Measurements from ENCODE around the gene OCA2. TPM values are rescaled to one million over a fixed set of nuclear protein-coding genes. Genes with fewer than 3 reads are reported as not detected.

OCA2 gene
- polyA plus RNA-seq, 1 experiment, result not detected

GRCh38 chr15:28001641-28002040 is 97.5 kb downstream of the OCA2 start:
- no peaks in the 10 kb centered on the region for H3K27me3 ChIP-seq (ENCODE audit: control insufficient read depth, insufficient read depth, low read length)
- ChIA-PET CTCF (no interaction called here), POLR2A (no interaction called here)
- TF ChIP-seq, protein P1, sequence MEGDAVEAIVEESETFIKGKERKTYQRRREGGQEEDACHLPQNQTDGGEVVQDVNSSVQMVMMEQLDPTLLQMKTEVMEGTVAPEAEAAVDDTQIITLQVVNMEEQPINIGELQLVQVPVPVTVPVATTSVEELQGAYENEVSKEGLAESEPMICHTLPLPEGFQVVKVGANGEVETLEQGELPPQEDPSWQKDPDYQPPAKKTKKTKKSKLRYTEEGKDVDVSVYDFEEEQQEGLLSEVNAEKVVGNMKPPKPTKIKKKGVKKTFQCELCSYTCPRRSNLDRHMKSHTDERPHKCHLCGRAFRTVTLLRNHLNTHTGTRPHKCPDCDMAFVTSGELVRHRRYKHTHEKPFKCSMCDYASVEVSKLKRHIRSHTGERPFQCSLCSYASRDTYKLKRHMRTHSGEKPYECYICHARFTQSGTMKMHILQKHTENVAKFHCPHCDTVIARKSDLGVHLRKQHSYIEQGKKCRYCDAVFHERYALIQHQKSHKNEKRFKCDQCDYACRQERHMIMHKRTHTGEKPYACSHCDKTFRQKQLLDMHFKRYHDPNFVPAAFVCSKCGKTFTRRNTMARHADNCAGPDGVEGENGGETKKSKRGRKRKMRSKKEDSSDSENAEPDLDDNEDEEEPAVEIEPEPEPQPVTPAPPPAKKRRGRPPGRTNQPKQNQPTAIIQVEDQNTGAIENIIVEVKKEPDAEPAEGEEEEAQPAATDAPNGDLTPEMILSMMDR (IDR thresholded peaks at IDR 0.05; ENCODE audit: low read depth, low read length), result no peak
- no peak overlapping the region for H3K4me3 ChIP-seq (ENCODE audit: low read depth, low read length)
- H3K9me3 ChIP-seq (ENCODE audit: control insufficient read depth, insufficient read depth, low read length), result peaks cover 34% of the 10 kb centered on the region
- DNase-seq (ENCODE audit: low read depth, low spot score), result no peak
- H3K27ac ChIP-seq (ENCODE audit: low read depth, low read length), result no peak overlapping the region

DNA sequence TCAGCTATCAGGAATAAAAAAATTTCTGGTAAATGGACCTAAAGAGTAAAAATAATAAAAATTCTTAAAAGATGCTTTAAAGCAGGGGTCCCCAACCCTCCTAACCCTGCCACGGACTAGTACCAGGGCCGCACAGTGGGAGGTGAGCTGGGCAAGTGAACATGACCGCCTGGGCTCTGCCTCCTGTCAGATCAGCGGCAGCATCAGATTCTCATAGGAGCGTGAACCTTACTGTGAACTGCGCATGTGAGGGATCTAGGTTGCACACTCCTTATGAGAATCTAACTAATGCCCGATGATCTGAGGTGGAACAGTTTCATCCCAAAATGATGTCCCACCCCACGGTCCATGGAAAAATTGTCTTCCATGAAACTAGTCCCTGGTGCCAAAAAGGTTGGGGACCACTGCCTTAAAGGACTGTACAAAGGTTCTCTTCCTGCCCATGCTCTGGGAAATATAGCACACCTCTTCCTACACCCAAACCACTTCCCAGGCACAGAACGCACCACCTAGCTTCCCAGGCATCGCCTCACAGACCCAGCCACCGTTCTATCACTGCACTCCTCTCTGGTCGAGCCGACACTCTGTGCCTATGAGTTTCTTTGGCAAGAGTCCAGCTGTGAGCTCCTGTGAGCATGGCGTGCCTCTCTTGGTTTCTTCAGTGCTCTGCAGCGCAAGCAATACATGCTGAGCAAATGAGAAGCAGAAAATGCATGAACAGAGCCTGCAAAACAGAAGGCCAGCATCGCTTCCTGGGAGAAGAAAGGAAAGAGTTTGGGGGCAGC is 104.9 kb downstream of the OCA2 start:
- H3K9me3 ChIP-seq (ENCODE audit: control insufficient read depth, insufficient read depth, low read length), result peaks cover 7% of the 10 kb centered on the region; the same call in 1 of the 2 replicates
- CTCF ChIA-PET, result no interaction called here
- no peak overlapping the region for H3K4me3 ChIP-seq (ENCODE audit: low read depth, low read length)
- DNase-seq (ENCODE audit: low read depth, low spot score), result no peak
- TF ChIP-seq, protein P1 (IDR thresholded peaks at IDR 0.05; ENCODE audit: low read depth, low read length), result no peak
- H3K27ac ChIP-seq (ENCODE audit: low read depth, low read length), result no peak overlapping the region
- POLR2A ChIA-PET, result no interaction called here
- no peaks in the 10 kb centered on the region for H3K27me3 ChIP-seq (ENCODE audit: control insufficient read depth, insufficient read depth, low read length)

GRCh38 chr15:27993544-27993943 is 105.6 kb downstream of the OCA2 start:
- TF ChIP-seq, protein P1 (IDR thresholded peaks at IDR 0.05; ENCODE audit: low read depth, low read length), result no peak
- no peaks in the 10 kb centered on the region for H3K27me3 ChIP-seq (ENCODE audit: control insufficient read depth, insufficient read depth, low read length)
- ChIA-PET CTCF (no interaction called here), POLR2A (no interaction called here)
- no peak for DNase-seq (ENCODE audit: low read depth, low spot score)
- peaks cover 7% of the 10 kb centered on the region; the same call in 1 of the 2 replicates for H3K9me3 ChIP-seq (ENCODE audit: control insufficient read depth, insufficient read depth, low read length)
- no peak overlapping the region for H3K27ac ChIP-seq (ENCODE audit: low read depth, low read length)
- H3K4me3 ChIP-seq (ENCODE audit: low read depth, low read length), result no peak overlapping the region

- POLR2A ChIA-PET, result no interaction called here
- Histone ChIP-seq H3K9me3 (ENCODE audit: control insufficient read depth, insufficient read depth, low read length) (peaks cover 7% of the 10 kb centered on the region; the same call in 1 of the 2 replicates), H3K4me3 (ENCODE audit: low read depth, low read length) (no peak overlapping the region), H3K27ac (ENCODE audit: low read depth, low read length) (no peak overlapping the region), H3K27me3 (ENCODE audit: control insufficient read depth, insufficient read depth, low read length) (no peaks in the 10 kb centered on the region)
- CTCF ChIA-PET, result no interaction called here
- no peak for DNase-seq (ENCODE audit: low read depth, low spot score)
- TF ChIP-seq, protein P1 (IDR thresholded peaks at IDR 0.05; ENCODE audit: low read depth, low read length), result no peak
Measured at GRCh38 chr15:27990521-27991515, 108.3 kb downstream of the OCA2 start.
